Stimulated activated CD8-positive, alpha-beta memory T cell treated with anti-CD3 and anti-CD28 coated beads, Interleukin-2, amount 100 ng/mL, for 48 hours (primary cell): Measurements from ENCODE around the gene PSG5.
"Not testable (repeated sequence)": the region's sequence is repeated elsewhere in the genome, so short reads cannot be mapped to it uniquely, and the experiment has no call there.

ENCODE experiments used
- DNase-seq, 2 donors: peaks; one replicate each; pipeline ENCODE4 v3.0.0-alpha.2; 2020; ENCODE audit warnings: low read depth in 2 of 2

Gene PSG5

GRCh38 chr19:43186311-43186935, at the start of gene PSG5:
PSG5 (minus strand) TSS chr19:43186536; CDS start chr19:43186405, 131 bp downstream.
- DNase-seq, result not testable (repeated sequence)

DNA sequence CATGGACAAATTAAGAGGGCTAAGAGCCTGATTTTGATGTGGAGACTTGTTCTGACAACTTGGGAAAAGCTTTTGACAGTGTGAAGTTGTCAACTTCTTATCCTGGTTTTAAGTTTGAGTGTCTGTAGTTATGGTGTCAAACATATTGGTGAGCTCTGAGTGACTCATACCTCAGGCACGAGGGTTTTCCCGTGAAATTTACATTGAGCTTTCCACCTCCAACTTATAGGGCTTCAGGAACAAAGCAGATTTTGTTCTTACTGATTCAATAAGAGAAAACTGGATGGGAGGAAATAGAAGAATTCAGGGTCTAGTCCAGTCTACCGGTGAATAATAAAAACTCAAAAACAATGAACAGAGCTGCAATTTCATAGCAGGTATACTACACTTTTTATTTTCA, 49.4 kb upstream of the PSG5 start:
- DNase-seq, result not testable (repeated sequence)

DNA sequence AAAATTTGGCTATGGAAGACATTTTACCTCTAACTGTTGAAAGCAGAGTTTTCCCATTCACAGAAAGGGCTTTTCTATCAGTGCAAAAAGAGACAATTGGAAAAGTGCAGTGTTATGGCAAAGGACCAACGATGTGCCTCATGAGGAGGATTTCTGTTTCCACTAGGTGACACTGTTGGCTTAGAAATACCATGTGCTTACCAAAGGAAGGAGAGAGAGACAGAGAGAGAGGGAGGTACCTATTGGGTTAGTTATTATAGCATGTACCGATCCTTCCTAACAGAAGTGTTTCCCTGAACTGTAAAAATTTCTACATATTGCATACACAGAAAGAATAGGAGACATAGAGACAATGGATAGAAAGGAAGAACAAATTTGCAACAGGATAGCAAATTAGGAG, 43.0 kb upstream of the PSG5 start:
- DNase-seq, result no peak

GRCh38 chr19:43228730-43229129, 42.4 kb upstream of the PSG5 start:
- DNase-seq, result not testable (repeated sequence)

DNA sequence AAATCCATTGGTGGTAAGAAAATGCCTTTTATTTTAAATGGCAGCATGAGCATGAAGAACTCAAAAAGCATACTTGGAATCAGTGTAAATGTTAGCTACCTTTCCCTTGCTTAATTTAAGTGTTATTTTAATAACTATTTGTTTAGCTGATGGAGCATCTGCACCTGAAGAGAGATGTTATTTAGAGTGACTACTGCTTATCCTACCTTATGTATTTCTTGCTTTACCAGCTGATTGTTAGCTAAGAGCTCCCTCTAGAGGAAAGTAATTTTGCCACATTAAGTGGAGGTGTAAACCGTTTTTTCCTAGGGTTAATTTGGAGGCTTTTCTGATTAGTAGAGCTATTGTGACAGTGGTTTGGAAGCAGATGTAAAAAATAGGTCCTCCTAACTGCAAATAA, 40.6 kb upstream of the PSG5 start:
- not testable (repeated sequence) for DNase-seq

- DNase-seq, result no peak
These were observed 38.5 kb upstream of the PSG5 start for GRCh38 chr19:43224855-43225253.

- DNase-seq, result not testable (repeated sequence)
These were observed 38.0 kb upstream of the PSG5 start for GRCh38 chr19:43224201-43224854.

DNA sequence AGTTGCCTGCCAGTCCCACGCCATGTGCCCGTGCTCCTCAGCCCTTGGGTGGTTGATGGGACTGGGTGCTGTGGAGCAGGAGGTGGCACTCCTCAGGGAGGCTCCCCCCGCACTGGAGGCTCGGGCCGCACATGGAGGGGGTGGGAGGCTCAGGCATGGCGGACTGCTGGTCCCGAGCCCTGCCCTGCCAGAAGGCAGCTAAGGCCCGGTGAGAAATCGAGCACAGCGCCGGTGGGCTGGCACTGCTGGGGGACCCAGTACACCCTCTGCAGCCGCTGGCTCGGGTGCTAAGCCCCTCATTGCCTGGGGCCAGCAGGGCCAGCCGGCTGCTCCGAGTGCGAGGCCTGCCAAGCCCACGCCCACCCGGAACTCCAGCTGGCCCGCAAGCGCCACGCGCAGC, 35.6 kb upstream of the PSG5 start:
- DNase-seq, result not testable (repeated sequence)

GRCh38 chr19:43219136-43219535, 32.8 kb upstream of the PSG5 start:
- not testable (repeated sequence) for DNase-seq

- not testable (repeated sequence) for DNase-seq
These were observed 29.5 kb upstream of the PSG5 start for GRCh38 chr19:43215881-43216280.

DNA sequence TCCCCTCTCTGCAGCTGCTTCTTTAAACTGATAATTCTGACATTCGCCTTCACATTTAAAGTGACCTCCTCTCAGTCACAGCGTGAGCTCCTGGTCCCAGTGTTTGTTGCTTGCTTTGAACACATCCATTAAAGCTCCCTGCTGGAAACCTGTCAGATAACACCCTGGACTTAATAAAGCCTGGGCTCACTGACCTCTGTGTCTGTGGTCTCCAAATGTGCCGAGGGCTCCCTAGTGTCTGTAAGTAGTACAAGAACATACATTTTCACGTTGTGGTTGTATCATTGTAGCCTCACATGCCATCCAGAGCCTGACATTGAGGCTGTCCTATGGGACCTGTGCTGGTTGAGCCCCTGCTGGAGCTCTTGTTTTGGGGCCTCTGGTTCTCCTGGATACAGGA, 21.7 kb upstream of the PSG5 start:
- DNase-seq, result no peak

DNA sequence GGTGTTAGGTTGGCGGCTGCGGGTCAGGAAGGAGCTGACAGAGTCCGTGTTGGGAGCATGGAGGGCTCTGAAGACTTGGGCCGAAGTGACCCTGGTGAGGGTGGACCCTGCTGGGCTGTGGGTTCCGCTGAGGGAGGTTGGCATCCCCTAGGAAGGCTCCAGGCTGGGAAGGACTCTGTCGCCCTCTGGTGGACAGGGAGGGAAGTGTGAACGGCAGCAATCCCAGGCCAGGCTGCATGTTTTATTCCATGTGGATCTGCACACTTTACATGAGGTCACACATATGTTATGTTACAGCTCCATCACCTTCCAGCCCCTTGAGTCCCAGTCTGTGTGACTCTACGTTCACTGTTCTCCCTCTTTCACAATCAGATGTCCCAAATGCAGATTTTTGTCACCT, 20.8 kb upstream of the PSG5 start:
- DNase-seq, result not testable (repeated sequence)

GRCh38 chr19:43205471-43206105, 19.3 kb upstream of the PSG5 start, which contains the start of gene PSG4:
PSG4 (minus strand) TSS chr19:43205638; CDS start chr19:43205536, 102 bp downstream.
- not testable (repeated sequence) for DNase-seq

DNA sequence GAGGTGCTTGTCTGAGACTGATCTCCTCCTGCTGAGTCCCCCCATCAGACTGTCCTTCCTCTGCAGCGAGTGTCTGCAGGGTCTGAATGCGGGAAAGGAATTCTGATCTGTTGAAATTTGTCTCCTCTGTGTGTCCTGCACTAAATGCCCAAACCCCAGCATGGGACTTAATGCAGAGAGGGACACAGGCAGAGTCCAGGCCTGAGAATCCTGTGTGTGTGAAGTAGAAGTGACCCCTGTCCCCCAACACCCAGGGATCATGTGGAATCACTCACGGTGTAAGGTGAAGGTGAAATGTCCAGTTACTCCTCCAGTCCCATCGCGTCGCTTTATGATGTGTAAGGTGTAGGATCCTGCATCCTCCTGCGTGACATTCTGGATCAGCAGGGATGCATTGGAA, 17.3 kb upstream of the PSG5 start:
- DNase-seq, result not testable (repeated sequence)

DNA sequence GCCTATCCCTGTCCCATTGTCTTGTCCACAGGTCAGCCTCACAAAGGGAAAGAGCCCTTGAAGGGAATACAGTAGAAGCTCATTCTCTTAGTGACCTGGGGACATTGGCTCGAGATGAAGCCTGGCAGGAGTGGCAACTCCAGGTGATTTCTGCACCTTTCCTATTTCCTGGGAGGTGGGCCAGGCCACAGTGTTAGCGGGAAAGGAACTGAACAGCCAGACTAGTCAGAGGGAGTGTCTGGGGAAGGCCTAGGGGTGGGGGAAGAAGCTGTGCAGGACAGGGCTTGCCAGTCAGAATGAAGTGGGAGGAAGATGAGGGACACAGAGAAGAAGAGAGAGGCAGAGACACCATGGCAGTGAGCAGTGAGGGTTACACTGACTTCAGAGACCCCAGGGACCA, 15.6 kb upstream of the PSG5 start:
- DNase-seq, result not testable (repeated sequence)

DNA sequence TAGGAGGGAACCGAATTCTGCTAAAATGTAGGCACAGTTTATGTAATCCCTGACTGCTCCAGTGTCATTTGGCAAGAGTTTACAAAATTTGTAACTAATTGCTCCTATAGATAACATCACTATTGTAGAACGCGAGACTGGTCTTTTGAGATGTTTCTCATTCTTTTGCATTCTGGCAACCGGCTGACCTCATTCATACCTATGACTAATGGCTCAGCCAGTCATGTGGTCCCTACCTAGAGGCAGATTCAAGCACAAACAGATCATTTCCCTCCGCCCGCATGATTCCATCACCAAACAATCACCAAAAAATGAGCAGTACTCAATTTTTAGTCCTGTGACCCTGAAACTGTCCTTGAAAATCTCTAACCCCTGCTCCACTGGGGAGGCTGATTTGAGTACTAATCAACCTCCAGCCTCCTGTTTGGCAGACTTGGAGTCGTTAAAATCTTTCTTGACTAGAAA, 15.0 kb upstream of the PSG5 start:
- not testable (repeated sequence) for DNase-seq

GRCh38 chr19:43198686-43199419, 12.5 kb upstream of the PSG5 start:
- DNase-seq, result not testable (repeated sequence)

DNA sequence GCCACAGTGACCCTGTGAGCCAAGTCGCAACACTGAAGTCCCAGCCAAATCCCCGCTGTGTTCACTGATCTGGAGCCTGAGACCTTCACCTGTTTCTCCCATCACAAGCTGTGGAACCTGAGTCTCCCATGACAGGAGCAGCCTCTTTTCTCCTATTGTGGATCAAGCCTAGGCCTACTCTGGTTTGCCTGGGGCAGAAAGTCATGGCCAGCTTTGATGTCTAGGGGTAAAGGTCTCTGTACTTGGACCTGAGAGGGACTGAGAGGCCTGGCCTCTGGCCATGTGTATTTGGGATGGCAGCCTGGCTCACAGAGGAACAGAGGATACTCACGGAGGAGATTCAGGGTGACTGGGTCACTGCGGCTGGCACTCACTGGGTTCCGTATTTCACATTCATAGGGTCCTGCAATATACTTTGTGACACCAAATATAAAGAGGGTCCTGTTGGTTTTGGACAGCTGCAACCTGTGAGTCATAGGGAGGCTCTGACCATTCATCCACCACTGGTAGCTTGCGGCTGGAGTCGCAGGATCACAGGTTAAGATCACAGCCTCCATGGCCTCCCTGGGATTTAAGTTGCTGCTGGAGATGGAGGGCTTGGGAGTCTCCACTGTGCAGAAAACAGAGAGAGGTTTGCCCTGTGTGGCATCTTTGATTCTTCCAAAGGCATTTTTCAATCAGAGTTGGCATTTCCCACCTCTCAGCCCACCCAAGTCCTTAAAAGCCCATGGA, 11.5 kb upstream of the PSG5 start:
- DNase-seq, result not testable (repeated sequence)

GRCh38 chr19:43194397-43194796, 8.1 kb upstream of the PSG5 start:
- not testable (repeated sequence) for DNase-seq

DNA sequence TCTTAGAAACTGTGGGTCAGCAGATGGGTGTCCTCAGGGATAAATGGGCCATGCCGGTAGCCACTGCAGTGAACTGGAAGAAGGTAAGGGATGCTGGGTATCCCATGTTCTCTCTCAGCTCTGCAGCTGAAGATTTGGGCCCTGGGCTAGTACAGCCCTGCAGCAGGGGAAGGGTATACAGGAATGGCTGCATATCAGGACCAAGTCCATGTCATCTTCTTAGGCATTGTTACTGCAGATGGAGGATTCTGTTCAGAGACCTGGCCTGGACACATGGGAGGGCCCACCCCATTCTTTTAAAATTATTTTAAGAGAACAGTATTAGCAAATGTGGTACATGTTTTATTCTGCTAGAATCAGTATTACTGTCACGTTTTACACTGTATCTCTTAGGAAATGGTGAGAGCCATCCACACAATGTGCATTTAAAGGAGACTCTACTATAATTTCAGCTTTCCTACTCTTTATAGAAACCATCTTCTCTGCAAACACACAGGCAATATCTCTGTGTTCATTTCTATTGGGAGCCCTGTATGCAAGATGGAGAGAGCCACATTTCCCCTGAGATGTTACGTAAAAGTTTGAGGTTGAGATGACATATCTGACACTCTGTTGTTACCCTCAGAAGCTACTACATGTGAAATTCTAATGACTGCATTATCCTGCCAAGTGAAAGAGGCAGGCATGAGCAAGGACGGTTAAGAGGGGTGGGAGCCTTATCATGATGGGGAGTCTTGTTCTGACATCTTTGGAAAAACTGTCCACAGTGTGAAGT, 6.2 kb upstream of the PSG5 start:
- not testable (repeated sequence) for DNase-seq
